Immature natural killer cell (primary cell): Measurements from ENCODE around the gene PAGE5. TPM values are rescaled to one million over a fixed set of nuclear protein-coding genes. Genes with fewer than 3 reads are reported as not detected.

Source experiments
- polyA plus RNA-seq, 3 donors: library from polyadenylated mRNA; unstranded; fragments of 300-500 nt; fragmentation: Illumina TruSeq; gene quantifications; one replicate each; pipeline ENCODE4 v1.2.3, GENCODE V29; 2021

The PAGE5 gene
- polyA plus RNA-seq, 3 donors from 2014 or later = not detected

Other genes with a start within 250 kb of the PAGE5 start
- gene PFKFB1, start 226.2 kb upstream of the PAGE5 start, polyA plus RNA-seq = under 1 TPM in 2 of 3 donors, not detected in 1; 0.28 to 0.41 TPM
- 10 to 100 TPM; 16.6 to 32.2 (median 27.4) TPM for gene APEX2, start 220.0 kb upstream of the PAGE5 start, polyA plus RNA-seq
- gene ALAS2, start 189.4 kb upstream of the PAGE5 start, polyA plus RNA-seq = 1 to 10 TPM in 1 of 3 donors, under 1 TPM in 2; 0.17 to 8.6 (median 0.82) TPM
- not detected for gene PAGE2B, start 145.3 kb upstream of the PAGE5 start, polyA plus RNA-seq
- not detected for gene PAGE2, start 131.3 kb upstream of the PAGE5 start, polyA plus RNA-seq
- gene PAGE3, start 44.6 kb downstream of the PAGE5 start, polyA plus RNA-seq = not detected
- gene MAGEH1, start 231.8 kb downstream of the PAGE5 start, polyA plus RNA-seq = 10 to 100 TPM; 26.7 to 29.7 (median 27.0) TPM